GM18505 (cell line): ENCODE results near the gene GLRX2.
"Not testable (repeated sequence)": the region's sequence is repeated elsewhere in the genome, so short reads cannot be mapped to it uniquely, and the experiment has no call there.

Experiments used
- ATAC-seq: cut with Tn5 transposase; IDR thresholded peaks from one replicate; pipeline ENCODE4 v1.9.1; 2021; ENCODE audit not compliant: unreplicated experiment
- POLR2A ChIP-seq: IDR thresholded peaks from 4 replicates; pipeline ENCODE4 v1.6.1; 2011; ENCODE audit warnings: borderline replicate concordance; ENCODE audit not compliant: insufficient read depth, insufficient read length; ENCODE audit errors: extremely low read depth

The GLRX2 gene

DNA sequence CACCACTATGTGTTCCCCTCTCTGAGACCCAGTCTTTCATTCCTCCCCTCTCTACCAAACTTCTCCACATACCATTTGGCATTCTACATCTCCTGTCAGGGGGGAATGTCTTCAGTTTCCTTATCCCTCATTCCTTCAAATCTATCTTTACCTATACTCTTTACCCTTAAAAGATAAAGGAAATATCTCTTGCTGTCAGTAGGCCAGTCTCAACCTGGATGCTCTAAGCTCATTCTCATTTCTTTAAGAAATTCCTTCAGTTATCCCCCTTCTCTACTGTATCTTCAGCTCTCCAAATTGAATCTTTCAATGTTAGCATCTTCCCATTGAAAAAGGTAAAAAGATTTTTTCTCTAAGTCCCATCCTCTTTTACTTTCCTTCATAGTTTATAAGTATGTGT is 39.3 kb downstream of the GLRX2 start:
- no peak for ATAC-seq
- TF ChIP-seq POLR2A = no peak

DNA sequence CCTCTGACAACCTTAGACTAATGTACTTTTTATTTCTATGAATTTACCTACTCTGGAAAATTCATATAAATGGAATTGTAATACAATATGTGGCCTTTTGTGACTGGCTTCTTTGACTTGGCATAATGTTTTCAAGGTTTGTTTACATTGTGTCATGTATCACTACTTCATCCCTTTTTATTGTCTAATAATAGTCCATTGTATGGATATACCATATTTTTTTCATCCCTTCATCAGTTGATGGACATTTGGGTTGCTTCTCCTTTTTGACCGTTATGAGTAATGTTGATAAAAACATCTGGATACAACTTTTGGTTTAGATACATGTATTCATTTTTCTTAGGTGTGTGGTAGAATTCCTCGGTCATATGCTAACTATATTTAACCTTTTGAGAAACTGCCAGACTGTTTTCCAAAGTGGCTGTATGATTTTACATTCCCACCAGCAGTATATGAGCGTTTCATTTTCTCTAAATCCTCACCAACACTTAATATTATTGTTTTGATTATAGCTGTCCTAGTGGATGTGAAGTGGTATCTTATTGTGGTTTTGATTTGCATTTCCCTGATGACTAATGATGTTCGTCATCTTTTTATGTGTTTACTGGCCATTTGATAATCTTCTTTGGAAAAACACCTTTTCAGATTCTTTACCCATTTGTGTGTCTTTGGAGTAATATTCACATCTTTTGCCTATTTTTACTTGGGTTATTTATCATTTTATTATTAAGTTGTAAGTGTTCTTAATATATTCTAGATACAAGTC is 42.3 kb downstream of the GLRX2 start:
- ATAC-seq = no peak
- no peak for TF ChIP-seq POLR2A

DNA sequence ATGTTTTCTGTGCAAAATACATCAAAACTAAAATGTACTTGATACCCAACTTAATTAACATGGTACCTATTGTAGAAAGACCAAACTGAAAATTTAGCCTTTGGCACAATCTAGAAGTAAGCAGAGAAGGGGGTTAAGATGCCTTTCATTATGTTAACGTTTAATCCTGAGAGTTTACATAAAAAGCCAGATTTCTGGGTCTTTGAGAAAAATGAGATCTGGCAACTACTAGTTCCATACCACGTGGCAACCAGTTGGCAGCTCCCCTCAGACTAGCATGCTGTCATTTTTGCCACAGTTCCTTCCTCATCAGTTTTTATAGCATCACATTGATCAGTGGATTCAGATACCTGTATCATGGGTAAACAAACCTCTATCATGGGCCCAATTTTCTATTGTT is 44.3 kb downstream of the GLRX2 start:
- TF ChIP-seq POLR2A = no peak
- no peak for ATAC-seq

DNA sequence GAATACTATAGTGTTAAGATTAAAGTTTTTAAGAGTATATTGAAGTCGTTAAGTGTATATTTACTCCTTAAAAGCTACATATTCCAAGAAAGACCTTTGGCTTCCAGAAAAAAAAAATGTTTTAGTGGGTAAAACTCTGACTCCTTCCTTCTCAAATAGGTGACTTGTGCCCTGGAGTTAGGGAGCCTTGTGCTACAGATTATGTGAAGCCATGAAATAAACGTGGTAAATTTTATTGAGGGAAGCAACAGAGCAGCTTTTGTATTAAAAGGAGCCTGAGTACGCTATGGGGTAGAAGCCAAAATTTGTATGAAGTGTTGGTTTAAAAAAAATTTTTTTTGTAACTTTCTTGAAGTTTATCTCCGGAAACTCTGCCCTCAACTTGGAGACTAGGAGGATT is 44.8 kb downstream of the GLRX2 start:
- no peak for ATAC-seq
- TF ChIP-seq POLR2A = no peak

DNA sequence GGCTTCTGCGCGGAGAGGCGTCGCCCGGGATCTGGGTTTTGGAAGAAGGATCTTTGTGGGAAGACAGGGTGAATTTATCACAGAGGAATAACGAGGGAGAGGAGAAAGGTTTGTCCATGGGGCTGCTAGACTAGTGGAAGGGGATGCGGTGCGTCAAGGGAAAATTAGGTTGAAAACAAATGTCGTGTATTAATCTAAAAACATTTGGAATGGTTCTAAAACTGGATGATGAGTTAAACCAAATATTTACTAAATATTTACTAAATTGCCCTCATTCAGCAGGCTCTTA is 45.2 kb downstream of the GLRX2 start:
- no peak for TF ChIP-seq POLR2A
- ATAC-seq = no peak

DNA sequence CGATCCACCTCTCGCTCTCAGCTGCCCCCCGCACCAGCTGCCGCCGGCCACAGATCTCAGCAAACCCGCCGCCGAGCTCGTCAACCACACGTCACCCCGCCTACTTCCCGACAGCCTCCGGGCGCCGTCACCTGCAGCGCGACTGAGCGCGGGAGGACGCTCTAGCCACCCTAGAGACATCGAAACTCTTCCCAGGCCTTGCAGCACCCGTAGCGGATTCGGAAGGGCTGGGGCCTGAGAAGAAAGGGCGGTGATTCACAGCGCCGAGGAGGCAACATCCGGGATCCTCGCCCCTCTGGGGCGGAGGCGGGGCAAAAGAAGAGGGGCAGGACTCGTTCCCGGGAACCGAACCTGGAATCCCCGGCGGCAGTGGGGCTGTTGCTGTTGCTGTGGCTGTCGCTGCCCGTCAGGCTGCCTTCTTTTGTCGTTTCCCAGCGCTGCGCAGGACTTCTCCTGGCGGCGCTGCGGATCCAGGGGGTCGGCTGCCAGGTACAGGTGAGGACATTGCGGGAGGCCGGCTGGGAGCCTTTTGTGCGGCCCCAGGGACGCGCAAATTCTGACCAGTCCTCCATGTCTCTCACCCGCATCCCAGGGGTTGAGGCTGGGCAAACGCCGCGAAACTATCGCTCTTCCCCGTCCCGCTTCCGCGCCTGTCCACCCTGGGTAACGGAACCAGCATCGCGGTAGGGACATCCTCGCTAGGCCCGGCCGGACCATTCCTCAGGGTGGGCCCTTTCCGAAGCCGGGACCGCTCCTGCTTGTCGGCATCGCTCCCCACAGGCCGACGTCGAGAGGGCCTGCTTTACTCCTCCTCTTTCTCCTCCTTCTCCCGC is 45.7 kb downstream of the GLRX2 start, which contains the start of the genes RO60 and UCHL5:
RO60 (plus strand) TSS at position 331 of the 833 bp plus-strand sequence. CDS start 9,443 bp downstream, outside the sequence.
UCHL5 (minus strand) TSS at position 79 of the 833 bp plus-strand sequence. CDS start 100 bp downstream, outside the sequence.
- peak; percentile 95 for ATAC-seq
- peak; percentile 93 for TF ChIP-seq POLR2A

DNA sequence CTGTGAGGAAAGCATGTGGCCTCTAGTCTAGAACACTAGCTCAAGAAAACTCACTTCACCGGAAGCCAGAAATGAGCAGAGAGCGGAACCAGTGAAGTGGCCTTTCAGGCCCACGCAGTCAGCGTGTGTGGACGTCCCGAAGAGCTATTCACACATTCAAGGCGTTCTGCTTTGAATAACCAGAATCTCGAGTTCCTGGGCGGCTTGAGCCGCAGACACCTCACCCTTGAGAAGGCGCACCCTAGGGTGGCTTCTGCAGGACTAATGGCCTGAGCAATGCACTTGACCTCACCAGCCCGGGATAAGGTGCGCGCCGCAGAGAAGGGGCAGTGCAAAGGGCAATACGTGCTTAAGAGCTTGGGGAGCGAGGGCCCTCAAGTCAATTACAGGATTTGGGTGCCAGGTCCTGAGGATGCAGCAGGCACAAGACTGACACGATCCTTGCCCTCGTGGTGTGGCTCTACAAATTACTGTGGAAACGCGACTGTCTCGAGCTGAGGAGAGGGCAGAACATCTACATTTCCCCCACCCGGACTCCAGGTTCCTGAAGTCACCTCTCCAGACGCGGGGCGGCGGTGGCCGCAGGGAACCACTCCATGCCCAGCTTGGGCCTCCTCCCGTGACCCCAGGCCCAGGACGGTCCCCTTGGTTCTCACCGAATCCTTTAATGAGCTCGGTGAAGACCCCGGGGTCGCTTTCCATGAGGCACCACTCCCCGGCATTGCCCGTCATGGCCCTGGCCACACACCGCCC is 46.5 kb downstream of the GLRX2 start:
- peak; percentile 82 for TF ChIP-seq POLR2A
- peak; percentile 35 for ATAC-seq

DNA sequence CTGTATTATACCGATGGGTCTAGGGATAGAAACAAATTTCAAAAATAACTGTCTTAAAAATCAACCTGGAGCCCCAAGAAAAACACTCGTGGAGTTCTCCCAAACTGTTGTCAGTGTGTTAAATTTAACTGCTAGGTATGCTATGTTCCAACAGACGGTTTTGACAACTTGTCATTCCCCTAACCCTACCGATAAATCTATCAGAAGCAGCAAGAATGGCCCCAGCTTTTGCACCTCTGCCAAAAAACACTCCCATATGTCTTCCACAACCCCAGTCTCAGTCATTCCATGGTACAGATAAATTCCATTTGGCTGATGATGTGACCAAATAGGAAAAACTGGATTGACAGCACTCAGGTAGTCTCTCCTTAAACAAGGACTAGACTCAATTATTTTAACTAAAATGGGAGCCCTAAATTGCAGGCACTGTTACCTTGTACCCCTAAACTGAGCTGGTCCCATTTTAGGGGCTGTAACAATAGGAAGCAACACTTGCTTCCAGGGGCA is 51.0 kb downstream of the GLRX2 start:
- TF ChIP-seq POLR2A = no peak
- no peak for ATAC-seq

DNA sequence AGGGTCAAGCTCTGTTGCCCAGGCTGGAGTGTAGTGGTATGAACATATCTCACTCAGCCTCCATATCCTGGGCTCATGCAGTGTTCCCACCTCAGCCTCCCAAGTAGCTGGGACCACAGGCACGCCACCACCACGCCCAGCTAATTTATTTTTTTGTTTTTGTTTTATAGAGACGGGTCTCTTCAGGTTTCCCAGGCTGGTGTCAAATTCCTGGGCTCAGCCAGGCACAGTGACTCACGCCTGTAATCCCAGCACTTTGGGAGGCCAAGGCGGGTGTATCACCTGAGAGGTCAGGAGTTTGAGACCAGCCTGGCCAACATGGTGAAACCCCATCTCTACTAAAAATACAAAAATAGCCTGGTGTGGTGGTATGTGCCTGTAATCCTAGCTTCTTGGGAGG is 56.3 kb downstream of the GLRX2 start:
- ATAC-seq = not testable (repeated sequence)
